Ectodermal cell (in vitro differentiated cells): ENCODE data around the gene TIMM22.

Source experiments
- H3K27ac ChIP-seq: 2 replicates; pipeline ENCODE4 v1.7.0; 2013; ENCODE audit warnings: mild to moderate bottlenecking, low read depth, low read length; ENCODE audit not compliant: insufficient read depth, poor library complexity, severe bottlenecking
- H3K27me3 ChIP-seq: 2 replicates; pipeline ENCODE4 v1.7.0; 2013; ENCODE audit warnings: mild to moderate bottlenecking, low read length; ENCODE audit not compliant: insufficient read depth, control insufficient read depth, poor library complexity, severe bottlenecking
- H3K36me3 ChIP-seq: one replicate; pipeline ENCODE4 v1.7.0; 2013; ENCODE audit warnings: low read length; ENCODE audit not compliant: control insufficient read depth, insufficient read depth
- H3K4me1 ChIP-seq: one replicate; pipeline ENCODE4 v1.7.0; 2013; ENCODE audit warnings: low read length; ENCODE audit not compliant: control insufficient read depth, insufficient read depth
- H3K4me3 ChIP-seq: 2 replicates; pipeline ENCODE4 v1.7.0; 2013; ENCODE audit warnings: low read depth, low read length, control low read depth; ENCODE audit not compliant: insufficient read depth
- H3K9me3 ChIP-seq: 2 replicates; pipeline ENCODE4 v1.7.0; 2013; ENCODE audit warnings: mild to moderate bottlenecking, low read length, moderate library complexity; ENCODE audit not compliant: control insufficient read depth
- WGBS, 2 experiments: methylation state at CpG; one replicate each; pipeline ENCODE4 v1.1.7; 2013; ENCODE audit warnings: missing lambda C conversion rate in 2 of 2; 5-methylcytosine and 5-hydroxymethylcytosine counted together

TIMM22 gene

GRCh38 chr17:1008008-1008761 is 11.3 kb downstream of the TIMM22 start:
- Histone ChIP-seq H3K27ac (no peak overlapping the region), H3K27me3 (no peaks in the 10 kb centered on the region), H3K4me1 (no peaks in the 10 kb centered on the region), H3K9me3 (no peaks in the 10 kb centered on the region), H3K36me3 (no peaks in the 10 kb centered on the region), H3K4me3 (no peak overlapping the region)
- WGBS, 2 experiments, result 94 to 95% methylated on average over 21 of the region's 21 CpGs

GRCh38 chr17:1009229-1010085 is 12.5 kb downstream of the TIMM22 start:
- no peaks in the 10 kb centered on the region for H3K4me1 ChIP-seq
- no peak overlapping the region for H3K27ac ChIP-seq
- H3K9me3 ChIP-seq, result no peaks in the 10 kb centered on the region
- 87 to 90% methylated on average over 19 of the region's 19 CpGs for WGBS, 2 experiments
- no peaks in the 10 kb centered on the region for H3K27me3 ChIP-seq
- H3K36me3 ChIP-seq, result no peaks in the 10 kb centered on the region
- no peak overlapping the region for H3K4me3 ChIP-seq

- no peaks in the 10 kb centered on the region for H3K27me3 ChIP-seq
- WGBS, 2 experiments, result 92% methylated on average over 10 of the region's 10 CpGs
- no peaks in the 10 kb centered on the region for H3K36me3 ChIP-seq
- H3K4me1 ChIP-seq, result no peaks in the 10 kb centered on the region
- no peaks in the 10 kb centered on the region for H3K9me3 ChIP-seq
- no peak overlapping the region for H3K27ac ChIP-seq
- H3K4me3 ChIP-seq, result no peak overlapping the region
These were observed 13.1 kb downstream of the TIMM22 start for GRCh38 chr17:1010086-1010450.

GRCh38 chr17:1010586-1010985 is 13.7 kb downstream of the TIMM22 start:
- no peak overlapping the region for H3K27ac ChIP-seq
- H3K9me3 ChIP-seq, result no peaks in the 10 kb centered on the region
- WGBS, 2 experiments, result 93% methylated on average over 14 of the region's 14 CpGs
- no peak overlapping the region for H3K4me3 ChIP-seq
- no peaks in the 10 kb centered on the region for H3K27me3 ChIP-seq
- no peaks in the 10 kb centered on the region for H3K36me3 ChIP-seq
- H3K4me1 ChIP-seq, result no peaks in the 10 kb centered on the region

- H3K4me1 ChIP-seq, result no peaks in the 10 kb centered on the region
- no peaks in the 10 kb centered on the region for H3K9me3 ChIP-seq
- WGBS, 2 experiments, result 90% methylated on average over 10 of the region's 10 CpGs
- no peak overlapping the region for H3K4me3 ChIP-seq
- H3K36me3 ChIP-seq, result no peaks in the 10 kb centered on the region
- H3K27me3 ChIP-seq, result no peaks in the 10 kb centered on the region
- no peak overlapping the region for H3K27ac ChIP-seq
These were observed 14.2 kb downstream of the TIMM22 start for GRCh38 chr17:1011138-1011537.

- H3K27ac ChIP-seq, result no peak overlapping the region
- H3K27me3 ChIP-seq, result no peaks in the 10 kb centered on the region
- WGBS, 2 experiments, result 94 to 95% methylated on average over 57 of the region's 57 CpGs
These were observed 15.1 kb downstream of the TIMM22 start for GRCh38 chr17:1011760-1012735.

GRCh38 chr17:1012823-1013728 is 16.1 kb downstream of the TIMM22 start:
- Histone ChIP-seq H3K4me3 (no peak overlapping the region), H3K4me1 (no peaks in the 10 kb centered on the region), H3K27ac (no peak overlapping the region), H3K9me3 (no peaks in the 10 kb centered on the region), H3K36me3 (no peaks in the 10 kb centered on the region), H3K27me3 (no peaks in the 10 kb centered on the region)
- WGBS, 2 experiments, result 90% methylated on average over 30 of the region's 30 CpGs

More at GRCh38 chr17:1011760-1012735, 15.1 kb downstream of the TIMM22 start:
- Histone ChIP-seq H3K4me3 (no peak overlapping the region), H3K9me3 (no peaks in the 10 kb centered on the region), H3K36me3 (no peaks in the 10 kb centered on the region), H3K4me1 (no peaks in the 10 kb centered on the region)

GRCh38 chr17:1013729-1014090 is 16.8 kb downstream of the TIMM22 start:
- no peaks in the 10 kb centered on the region for H3K9me3 ChIP-seq
- no peak overlapping the region for H3K4me3 ChIP-seq
- 94 to 96% methylated on average over 9 of the region's 9 CpGs for WGBS, 2 experiments
- H3K27ac ChIP-seq, result no peak overlapping the region
- no peaks in the 10 kb centered on the region for H3K4me1 ChIP-seq
- H3K27me3 ChIP-seq, result no peaks in the 10 kb centered on the region
- no peaks in the 10 kb centered on the region for H3K36me3 ChIP-seq

GRCh38 chr17:1018547-1018946 is 21.6 kb downstream of the TIMM22 start:
- H3K9me3 ChIP-seq, result no peaks in the 10 kb centered on the region
- no peak overlapping the region for H3K4me3 ChIP-seq
- 84 to 86% methylated on average over 11 of the region's 11 CpGs for WGBS, 2 experiments

More at GRCh38 chr17:1018547-1018946, 21.6 kb downstream of the TIMM22 start:
- H3K27ac ChIP-seq, result no peak overlapping the region
- no peaks in the 10 kb centered on the region for H3K27me3 ChIP-seq
- H3K36me3 ChIP-seq, result no peaks in the 10 kb centered on the region
- H3K4me1 ChIP-seq, result no peaks in the 10 kb centered on the region
